Kidney capillary endothelial cell (primary cell): ENCODE results near the gene RFFL.

ENCODE experiments used
- DNase-seq: peaks from one replicate; pipeline ENCODE4 v3.0.0-alpha.2; 2018; ENCODE audit warnings: low spot score

Gene RFFL

GRCh38 chr17:35081638-35082037 lies 18.1 kb upstream of the RFFL start:
- no peak for DNase-seq

GRCh38 chr17:35080536-35080935 lies 17.0 kb upstream of the RFFL start:
- no peak for DNase-seq

- DNase-seq: no peak
Measured at GRCh38 chr17:35079547-35080423, 16.3 kb upstream of the RFFL start.

- DNase-seq: no peak
Measured at GRCh38 chr17:35076874-35077273, 13.4 kb upstream of the RFFL start.

GRCh38 chr17:35074711-35075707 lies 11.5 kb upstream of the RFFL start:
- DNase-seq: no peak

GRCh38 chr17:35073991-35074627 lies 10.6 kb upstream of the RFFL start:
- no peak for DNase-seq

- no peak for DNase-seq
Measured at GRCh38 chr17:35073183-35073790, 9.8 kb upstream of the RFFL start.

- no peak for DNase-seq
Measured at GRCh38 chr17:35069311-35069710, 5.8 kb upstream of the RFFL start.

- DNase-seq: no peak
Measured at GRCh38 chr17:35068249-35068648, 4.7 kb upstream of the RFFL start.

- DNase-seq: no peak
Measured at GRCh38 chr17:35065880-35066279, 2.4 kb upstream of the RFFL start.

- DNase-seq: no peak
Measured at GRCh38 chr17:35064516-35065215, 1.2 kb upstream of the RFFL start.

GRCh38 chr17:35062308-35062707 lies 1.2 kb downstream of the RFFL start:
- no peak for DNase-seq

GRCh38 chr17:35057332-35057915 lies 6.1 kb downstream of the RFFL start:
- DNase-seq: no peak

GRCh38 chr17:35056013-35056412 lies 7.5 kb downstream of the RFFL start:
- no peak for DNase-seq

GRCh38 chr17:35053204-35053603 lies 10.3 kb downstream of the RFFL start:
- no peak for DNase-seq

- DNase-seq: no peak
Measured at GRCh38 chr17:35052780-35053179, 10.7 kb downstream of the RFFL start.

GRCh38 chr17:35052241-35052610 lies 11.3 kb downstream of the RFFL start:
- no peak for DNase-seq

GRCh38 chr17:35051579-35052240 lies 11.8 kb downstream of the RFFL start:
- no peak for DNase-seq

- no peak for DNase-seq
Measured at GRCh38 chr17:35051183-35051578, 12.3 kb downstream of the RFFL start.

- no peak for DNase-seq
Measured at GRCh38 chr17:35050170-35050569, 13.3 kb downstream of the RFFL start.
